Brain pericyte (primary cell): ENCODE results near the gene CCR1.
"Not testable (repeated sequence)": the region's sequence is repeated elsewhere in the genome, so short reads cannot be mapped to it uniquely, and the experiment has no call there.

Experiments used
- DNase-seq: peaks from one replicate; pipeline ENCODE4 v3.0.0-alpha.2; 2012; ENCODE audit warnings: low read depth, low spot score

Gene CCR1

GRCh38 chr3:46212101-46212500 is 4.0 kb upstream of the CCR1 start:
- no peak for DNase-seq

GRCh38 chr3:46209746-46210470 is 1.8 kb upstream of the CCR1 start:
- no peak for DNase-seq

GRCh38 chr3:46209053-46209452 is 940 bp upstream of the CCR1 start:
- no peak for DNase-seq

- DNase-seq: not testable (repeated sequence)
Observed at GRCh38 chr3:46207514-46207913, 599 bp downstream of the CCR1 start.

GRCh38 chr3:46206282-46207015 is 1.7 kb downstream of the CCR1 start:
- DNase-seq: no peak

- DNase-seq: no peak
Observed at GRCh38 chr3:46205286-46205960, 2.7 kb downstream of the CCR1 start.

- no peak for DNase-seq
Observed at GRCh38 chr3:46203681-46204080, 4.4 kb downstream of the CCR1 start.

GRCh38 chr3:46202535-46202934 is 5.6 kb downstream of the CCR1 start:
- no peak for DNase-seq

- DNase-seq: no peak
Observed at GRCh38 chr3:46200790-46201189, 7.3 kb downstream of the CCR1 start.

GRCh38 chr3:46200211-46200610 is 7.9 kb downstream of the CCR1 start:
- no peak for DNase-seq

GRCh38 chr3:46196261-46196957 is 11.7 kb downstream of the CCR1 start:
- no peak for DNase-seq

- no peak for DNase-seq
Observed at GRCh38 chr3:46194868-46195553, 13.1 kb downstream of the CCR1 start.

- no peak for DNase-seq
Observed at GRCh38 chr3:46193436-46193835, 14.7 kb downstream of the CCR1 start.

GRCh38 chr3:46192939-46193338 is 15.2 kb downstream of the CCR1 start:
- DNase-seq: no peak

- DNase-seq: no peak
Observed at GRCh38 chr3:46191730-46192129, 16.4 kb downstream of the CCR1 start.

- no peak for DNase-seq
Observed at GRCh38 chr3:46188708-46189107, 19.4 kb downstream of the CCR1 start.

- no peak for DNase-seq
Observed at GRCh38 chr3:46187876-46188275, 20.2 kb downstream of the CCR1 start.

GRCh38 chr3:46187341-46187700 is 20.8 kb downstream of the CCR1 start:
- DNase-seq: no peak

GRCh38 chr3:46186471-46187340 is 21.4 kb downstream of the CCR1 start:
- no peak for DNase-seq

GRCh38 chr3:46184469-46184868 is 23.6 kb downstream of the CCR1 start:
- peak; percentile 42 for DNase-seq

- DNase-seq: no peak
Observed at GRCh38 chr3:46183330-46183729, 24.8 kb downstream of the CCR1 start.
